DMS114 treated with DMSO at 0.1 percent for 48 hours (cell line): ENCODE results near the gene HCRTR2.
"Not testable (repeated sequence)": the region's sequence is repeated elsewhere in the genome, so short reads cannot be mapped to it uniquely, and the experiment has no call there.

Experiments
- DNase-seq: peaks from one replicate; lab custom pipeline; 2025; ENCODE audit not compliant: unreplicated experiment; lab: John Stamatoyannopoulos, UW

HCRTR2 gene

DNA sequence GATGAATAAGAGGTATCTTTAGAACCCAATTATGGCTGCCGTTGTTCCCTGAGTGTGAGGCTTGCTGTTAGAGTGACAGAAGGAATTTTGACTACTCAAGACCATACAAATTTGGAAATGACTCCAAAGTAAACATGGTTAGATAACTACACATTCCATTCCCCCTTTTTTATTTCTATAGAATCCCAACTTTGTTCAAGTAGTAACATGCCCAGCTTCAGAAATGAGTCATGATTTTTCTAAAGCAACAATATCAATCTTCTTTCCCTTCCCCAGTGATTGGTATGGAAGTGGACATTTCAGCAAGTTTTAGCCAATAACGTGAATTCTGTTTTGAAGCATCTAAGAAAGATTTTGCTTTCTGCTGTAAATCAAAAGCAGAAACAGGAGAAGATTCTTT is 37.8 kb downstream of the HCRTR2 start:
- DNase-seq: no peak

DNA sequence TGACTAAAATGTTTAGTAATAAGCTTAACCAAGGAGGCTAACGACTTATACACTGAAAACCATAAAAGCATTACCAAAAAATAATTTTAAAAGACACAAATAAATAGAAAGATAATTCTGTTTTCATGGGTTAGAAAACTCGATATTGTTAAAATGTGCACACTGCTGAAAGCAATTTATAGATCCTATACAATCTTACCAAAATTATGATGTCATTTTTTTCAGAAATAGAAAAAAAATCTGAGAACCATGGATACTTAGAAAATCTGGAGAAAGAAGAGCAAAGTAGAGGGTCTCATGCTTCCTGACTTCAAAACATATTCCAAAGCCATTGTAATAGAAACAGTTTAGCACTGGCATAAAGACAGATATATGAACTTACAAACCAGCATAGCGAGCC is 46.6 kb downstream of the HCRTR2 start:
- DNase-seq: no peak

DNA sequence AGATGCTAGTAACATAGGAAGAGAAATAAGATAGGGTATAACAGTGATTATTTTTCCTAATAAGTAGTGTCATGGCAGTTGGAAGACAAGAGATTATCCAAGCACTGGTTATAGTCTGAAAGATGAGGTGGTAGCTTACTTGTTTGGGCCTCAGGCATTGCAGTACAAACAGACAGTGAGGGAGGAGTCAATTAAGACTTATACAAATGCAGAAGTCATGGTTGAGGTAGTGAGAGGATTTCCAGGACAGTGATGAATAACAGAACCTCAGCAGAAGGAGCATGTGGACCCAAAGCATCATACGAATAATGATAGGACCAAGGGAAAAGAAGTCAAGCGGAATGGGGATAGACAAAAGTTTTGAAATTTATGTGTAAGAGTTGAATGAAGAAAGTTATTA is 53.5 kb downstream of the HCRTR2 start:
- DNase-seq: no peak

- DNase-seq: no peak
Measured at GRCh38 chr6:55239099-55239498, 64.8 kb downstream of the HCRTR2 start.

DNA sequence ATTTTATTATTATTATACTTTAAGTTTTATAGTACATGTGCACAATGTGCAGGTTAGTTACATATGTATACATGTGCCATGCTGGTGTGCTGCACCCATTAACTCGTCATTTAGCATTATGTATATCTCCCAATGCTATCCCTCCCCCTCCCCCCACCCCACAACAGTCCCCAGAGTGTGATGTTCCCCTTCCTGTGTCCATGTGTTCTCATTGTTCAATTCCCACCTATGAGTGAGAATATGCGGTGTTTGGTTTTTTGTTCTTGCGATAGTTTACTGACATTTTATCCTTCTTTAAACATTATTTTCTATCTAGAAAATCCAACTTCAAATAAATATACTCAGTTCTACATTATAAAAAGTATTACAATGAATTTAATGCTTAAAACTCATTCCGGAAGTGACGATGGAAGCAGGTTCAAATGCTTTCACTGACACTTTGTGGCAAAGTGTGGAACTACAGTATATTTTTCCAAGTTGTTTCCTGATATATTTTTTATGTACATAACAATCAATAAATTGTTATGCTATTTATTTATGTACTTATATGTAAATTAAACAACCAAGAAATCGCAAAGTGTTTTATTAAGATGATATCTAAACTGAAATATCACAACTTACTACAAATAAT is 66.8 kb downstream of the HCRTR2 start:
- DNase-seq: peak; percentile 22

DNA sequence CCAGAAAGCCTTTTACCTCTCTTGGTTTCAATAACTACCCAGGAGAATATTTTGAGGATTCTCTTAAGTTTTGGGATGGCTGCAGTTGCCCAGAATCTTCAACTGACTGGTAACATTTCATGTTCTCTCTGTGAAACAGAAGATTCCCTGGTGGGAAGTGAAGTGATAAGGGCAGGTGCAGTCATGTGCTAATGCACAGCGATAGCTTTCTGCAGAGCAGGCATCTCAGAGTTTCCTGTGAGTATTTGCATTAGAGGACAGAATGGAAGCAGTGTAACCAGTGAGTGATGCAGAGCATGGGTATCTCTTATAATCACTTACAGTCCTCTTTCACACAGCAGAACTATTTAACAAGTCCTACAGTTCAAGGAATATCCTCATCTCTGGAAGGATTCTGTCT is 76.1 kb downstream of the HCRTR2 start:
- no peak for DNase-seq

DNA sequence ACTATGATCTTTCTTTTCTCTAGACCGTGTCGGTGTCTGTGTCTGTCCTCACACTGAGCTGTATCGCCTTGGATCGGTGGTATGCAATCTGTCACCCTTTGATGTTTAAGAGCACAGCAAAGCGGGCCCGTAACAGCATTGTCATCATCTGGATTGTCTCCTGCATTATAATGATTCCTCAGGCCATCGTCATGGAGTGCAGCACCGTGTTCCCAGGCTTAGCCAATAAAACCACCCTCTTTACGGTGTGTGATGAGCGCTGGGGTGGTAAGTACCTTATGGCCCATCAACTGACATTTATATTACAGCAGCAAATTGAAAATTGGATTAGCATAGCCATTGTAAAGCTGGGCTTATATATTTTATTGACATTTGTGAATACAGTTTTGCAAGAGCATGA is 80.8 kb downstream of the HCRTR2 start:
- DNase-seq: no peak

DNA sequence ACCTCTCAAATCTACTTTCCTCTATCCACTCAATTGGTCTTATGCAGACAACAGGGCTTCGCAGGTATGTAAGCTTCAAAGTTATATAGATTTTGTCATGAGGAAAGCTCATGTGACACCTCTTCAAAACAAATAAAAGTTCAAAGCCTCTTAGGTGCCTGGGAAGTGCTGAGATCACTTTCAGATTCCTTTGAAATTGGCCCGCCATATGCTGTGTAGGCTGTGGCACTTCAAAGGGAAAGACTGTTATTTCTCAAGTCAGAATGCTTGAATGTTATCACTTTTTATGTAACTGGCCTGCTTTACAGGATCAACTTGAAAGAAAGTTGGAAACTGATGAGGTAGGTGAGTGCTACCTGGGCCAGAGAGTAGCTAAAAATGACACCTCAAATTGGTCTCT is 85.9 kb downstream of the HCRTR2 start:
- DNase-seq: no peak

DNA sequence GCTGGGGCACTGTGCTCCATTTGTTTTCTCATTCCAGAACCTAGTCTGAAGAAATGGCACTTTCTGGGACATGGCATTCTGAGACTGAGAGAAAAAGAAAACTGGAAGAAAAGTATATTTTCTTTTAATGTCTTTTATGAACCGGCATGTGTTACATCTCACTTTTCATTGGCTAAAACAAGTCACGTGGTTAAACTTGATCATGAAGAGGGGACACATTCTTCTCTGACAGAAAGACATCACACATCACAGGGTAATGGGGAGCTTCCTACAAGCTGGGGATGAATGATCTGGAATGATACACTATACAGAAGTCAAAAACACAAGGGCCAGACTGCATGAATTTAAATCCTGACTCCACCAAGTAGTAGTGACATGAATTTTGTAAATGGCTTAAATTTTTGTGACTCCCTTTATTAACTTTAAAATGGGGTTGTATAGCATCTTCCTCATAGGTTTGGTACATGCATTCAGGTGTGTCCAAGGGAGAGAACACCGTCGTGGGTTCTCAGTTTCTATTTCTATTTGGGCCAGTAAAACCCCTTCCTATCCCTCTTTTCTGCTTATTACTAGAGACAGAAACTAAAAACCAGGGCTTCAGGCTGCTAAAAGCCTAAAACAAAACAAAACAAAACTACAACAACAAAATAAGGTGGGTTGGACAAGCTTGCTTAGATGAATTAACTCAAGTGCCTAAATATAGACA is 91.2 kb downstream of the HCRTR2 start:
- DNase-seq: no peak

GRCh38 chr6:55266896-55267295 is 92.6 kb downstream of the HCRTR2 start:
- DNase-seq: no peak

- peak; percentile 49 for DNase-seq
Measured at GRCh38 chr6:55276745-55277530, 102.6 kb downstream of the HCRTR2 start.

DNA sequence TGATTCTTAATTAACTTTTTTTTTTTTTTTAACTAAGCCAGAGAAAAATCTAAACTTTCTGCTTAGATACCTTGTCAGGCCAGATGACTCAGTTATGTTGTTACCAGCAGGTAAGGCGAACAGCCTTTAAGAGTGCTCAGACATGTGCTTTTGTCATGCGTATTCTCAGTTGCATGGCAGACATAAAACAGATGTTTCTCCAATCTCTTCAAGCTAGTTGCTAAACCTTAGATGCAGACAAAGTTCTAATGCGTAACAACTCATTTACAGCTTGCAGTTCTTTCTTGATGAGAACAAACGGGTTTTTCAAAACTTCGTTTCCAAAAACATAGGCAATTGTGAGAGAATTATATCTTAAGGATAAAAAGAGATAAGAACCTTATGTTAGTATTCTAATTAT is 103.3 kb downstream of the HCRTR2 start:
- no peak for DNase-seq

DNA sequence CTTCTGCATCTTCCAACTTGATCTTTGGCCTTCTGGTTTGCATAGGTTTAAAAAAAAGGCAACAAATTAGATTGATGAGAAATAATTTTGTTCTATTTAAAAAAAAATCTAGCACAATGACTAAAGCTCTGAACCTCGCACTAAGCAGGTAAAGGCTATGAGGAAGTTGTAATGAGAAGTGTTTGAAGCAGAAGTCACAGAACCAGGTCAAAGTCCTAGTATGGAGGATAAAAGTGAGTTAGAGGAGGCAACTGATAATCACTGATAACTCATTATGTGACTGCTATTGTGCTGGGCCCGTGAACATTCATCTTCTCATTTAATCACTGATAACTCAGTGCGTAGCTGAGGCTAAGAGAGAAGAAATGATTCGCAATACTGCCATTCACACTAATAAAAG is 106.9 kb downstream of the HCRTR2 start:
- DNase-seq: no peak

GRCh38 chr6:55282115-55282514 is 107.8 kb downstream of the HCRTR2 start:
- DNase-seq: no peak

- no peak for DNase-seq
Measured at GRCh38 chr6:55286824-55287223, 112.5 kb downstream of the HCRTR2 start.

DNA sequence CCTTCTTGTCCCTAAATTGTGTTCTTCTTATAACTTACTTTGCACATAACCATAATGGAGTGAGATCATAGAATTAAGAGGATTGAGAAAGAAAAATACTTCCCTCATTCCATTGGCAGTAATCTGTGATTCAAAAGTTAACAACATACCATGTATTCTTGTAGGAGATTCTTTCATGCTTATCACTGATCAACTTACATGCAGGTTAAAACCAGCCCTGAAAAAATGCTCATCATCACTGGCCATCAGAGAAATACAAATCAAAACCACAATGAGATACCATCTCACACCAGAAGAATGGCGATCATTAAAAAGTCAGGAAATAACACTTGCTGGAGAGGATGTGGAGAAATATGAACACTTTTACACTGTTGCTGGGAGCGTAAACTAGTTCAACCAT is 116.4 kb downstream of the HCRTR2 start:
- no peak for DNase-seq

GRCh38 chr6:55293116-55293515 is 118.8 kb downstream of the HCRTR2 start:
- DNase-seq: no peak

DNA sequence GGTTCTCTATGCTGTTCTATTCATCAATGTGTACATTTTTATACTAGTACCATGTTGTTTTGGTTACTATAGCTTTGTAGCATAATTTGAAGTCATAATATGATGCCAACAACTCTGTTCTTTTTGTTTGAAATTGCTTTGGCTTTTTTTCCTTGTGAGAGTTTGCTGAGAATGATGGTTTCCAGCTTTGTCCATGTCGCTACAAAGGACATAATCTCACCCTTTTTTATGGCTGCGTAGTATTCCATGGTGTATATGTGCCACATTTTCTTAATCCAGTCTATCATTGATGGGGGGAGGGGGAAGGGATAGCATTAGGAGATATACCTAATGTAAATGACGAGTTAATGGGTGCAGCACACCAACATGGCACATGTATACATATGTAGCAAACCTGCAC is 122.9 kb downstream of the HCRTR2 start:
- DNase-seq: not testable (repeated sequence)

GRCh38 chr6:55299286-55299985 is 125.1 kb downstream of the HCRTR2 start:
- DNase-seq: no peak

DNA sequence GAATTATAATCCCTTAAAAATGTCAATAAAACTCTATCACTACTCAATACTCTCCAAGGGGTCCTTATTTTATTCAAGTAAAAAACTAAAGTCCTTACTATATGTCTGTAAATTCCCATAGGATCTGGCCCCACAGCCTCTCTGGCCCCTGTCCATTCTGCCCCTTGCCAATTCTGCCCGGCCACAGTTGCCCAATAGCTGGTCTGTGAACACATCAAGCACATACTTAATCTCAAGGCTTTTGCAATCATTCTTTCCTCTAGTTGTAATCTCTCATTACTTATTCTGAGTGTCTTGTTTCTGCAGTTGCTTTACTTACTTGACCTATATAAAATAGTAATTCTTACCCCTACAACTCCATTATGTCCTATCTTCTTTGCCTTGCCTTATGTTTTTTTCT is 130.4 kb downstream of the HCRTR2 start:
- no peak for DNase-seq

DNA sequence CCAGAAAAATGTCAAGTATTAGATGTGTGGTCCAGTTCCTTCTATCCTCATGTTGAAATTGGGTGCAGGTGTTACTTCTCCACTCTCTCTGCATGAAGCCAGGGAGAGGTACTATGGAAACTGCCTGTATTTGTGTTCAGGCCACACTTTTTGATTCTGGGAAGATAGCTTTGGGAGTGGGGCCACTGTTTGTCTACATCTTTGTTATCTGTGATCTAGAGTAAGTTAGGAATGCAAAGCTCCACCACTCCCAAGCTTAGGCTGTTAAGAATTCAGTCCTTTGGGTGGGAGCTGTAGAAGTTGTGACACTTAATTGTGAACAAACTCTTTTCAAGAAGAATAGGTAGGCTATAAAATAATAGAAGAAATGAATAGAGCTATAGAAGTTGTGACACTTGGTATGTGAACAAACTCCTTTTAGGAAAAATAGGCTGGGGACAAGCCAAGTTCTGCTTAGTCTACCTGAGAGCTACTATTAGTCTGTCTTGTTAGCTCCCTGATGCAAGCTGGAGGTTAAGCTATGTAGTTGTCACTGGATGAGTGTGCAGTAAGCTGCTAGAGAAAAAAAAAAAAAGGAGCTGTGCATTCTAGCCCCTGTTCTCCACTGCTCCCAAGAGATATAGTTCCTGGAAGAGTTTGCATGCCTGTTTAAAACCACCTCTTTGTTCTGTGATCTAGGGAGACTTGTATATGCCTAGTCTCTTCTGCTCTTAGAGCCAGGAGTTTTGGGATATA is 145.8 kb downstream of the HCRTR2 start:
- no peak for DNase-seq
